ENCODE results near the gene CEP85L. TPM values are rescaled to one million over a fixed set of nuclear protein-coding genes. Genes with fewer than 3 reads are reported as not detected.

Gene CEP85L
- total and polyA plus RNA-seq, 2 of the 4 experiments (the other 2 are of a cell fraction): 2.3 to 25.6 TPM

GRCh38 chr6:118677193-118677592 lies 25.8 kb upstream of the CEP85L start:
- no peaks in the 10 kb centered on the region; a peak in 1 of 4 replicates for H3K79me1 ChIP-seq (ENCODE audit: low read depth in 1 of 2, low read length in 2 of 2)
- DNase-seq (no peak), ATAC-seq (ENCODE audit: low read depth) (no peak)
- no peak overlapping the region for H3K4me3 ChIP-seq (ENCODE audit: insufficient read depth, low read depth, low read length)
- dilution Hi-C loops (cut with HindIII; ENCODE audit: low sequenced_read_pairs, unreplicated experiment): no loop called here
- POLR2A ChIA-PET (ENCODE audit: unreplicated experiment): no interaction called here
- H2AK5ac ChIP-seq (ENCODE audit: low read depth, low read length): no peak overlapping the region
- no peak overlapping the region for H2BK120ac ChIP-seq (ENCODE audit: low read depth, low read length)
- H3K4me1 ChIP-seq (ENCODE audit: control insufficient read depth, insufficient read depth, low read length): no peaks in the 10 kb centered on the region
- no peaks in the 10 kb centered on the region for H3K27me3 ChIP-seq (ENCODE audit: control insufficient read depth, insufficient read depth, low read length)
- no peaks in the 10 kb centered on the region for H3K9me1 ChIP-seq (ENCODE audit: insufficient read depth, low read length)
- no peak overlapping the region for H3K18ac ChIP-seq (ENCODE audit: low read depth, low read length)
- H2AK9ac ChIP-seq (replicated peaks; ENCODE audit: low read depth, low read length, poor library complexity): no peak overlapping the region
- in situ Hi-C loops (cut with MboI; ENCODE audit: low sequenced_read_pairs): no loop called here
- no peak overlapping the region for H3K56ac ChIP-seq (ENCODE audit: extremely low read depth, insufficient read depth, low read length)
- intact Hi-C loops (cut with micrococcal nuclease): no loop called here
- no peak overlapping the region for H3K27ac ChIP-seq (ENCODE audit: insufficient read depth, low read length)
- no peak overlapping the region for H3K9ac ChIP-seq (ENCODE audit: low read depth, low read length)
- no peak overlapping the region for H4K8ac ChIP-seq (ENCODE audit: low read depth in 2 of 2, low read length in 2 of 2)
- no peaks in the 10 kb centered on the region for H3K9me3 ChIP-seq (ENCODE audit: control insufficient read depth, insufficient read depth, low read length)
- no peaks in the 10 kb centered on the region for H3K36me3 ChIP-seq (ENCODE audit: control insufficient read depth, insufficient read depth, low read length)
- no peak overlapping the region for H2BK20ac ChIP-seq (ENCODE audit: low read depth, low read length)
- H2BK15ac ChIP-seq (ENCODE audit: low read depth, low read length): no peak overlapping the region
- H3K14ac ChIP-seq (replicated peaks; ENCODE audit: low read depth, low read length): no peak overlapping the region
- no peak overlapping the region for H3K23ac ChIP-seq (ENCODE audit: low read depth, low read length)
- H2BK5ac ChIP-seq (ENCODE audit: low read depth, low read length, poor library complexity, severe bottlenecking): no peak overlapping the region
- no peaks in the 10 kb centered on the region for H4K20me1 ChIP-seq (ENCODE audit: insufficient read depth, low read length)
- no peak overlapping the region for H4K91ac ChIP-seq (ENCODE audit: insufficient read depth, low read depth, low read length)
- WGBS, 2 experiments (ENCODE audit: extremely low coverage in 2 of 2, insufficient read length in 1 of 2): no CpG with 5 or more reads among the region's 4 CpGs
- no peak overlapping the region for H2AFZ ChIP-seq (replicated peaks; ENCODE audit: low read length, poor library complexity)
- TF ChIP-seq NFE2L2 (IDR thresholded peaks at IDR 0.05; ENCODE audit: low read depth, low read length) (no peak), MAFK (IDR thresholded peaks at IDR 0.05; ENCODE audit: low read depth, low read length) (peak; percentile 87)
- CTCF ChIA-PET: no interaction called here
- H3K4ac ChIP-seq (ENCODE audit: low read depth, low read length): no peak overlapping the region
- H3K4me2 ChIP-seq (ENCODE audit: low read depth, low read length): no peak overlapping the region
- H4K5ac ChIP-seq (ENCODE audit: low read depth, low read length): no peak overlapping the region
- BruUV-seq (replicated peaks): no TSS peak
